RPMI7951 (cell line): ENCODE measurements around the gene FOSB. TPM values are rescaled to one million over a fixed set of nuclear protein-coding genes. Genes with fewer than 3 reads are reported as not detected.
"Not testable (repeated sequence)": the region's sequence is repeated elsewhere in the genome, so short reads cannot be mapped to it uniquely, and the experiment has no call there.

ENCODE experiments used
- DNase-seq: peaks from one replicate; pipeline ENCODE4 v3.0.0-alpha.2; 2012; ENCODE audit warnings: low read depth
- total RNA-seq: library from RNA; depleted of rRNA; stranded (reverse); fragments of >200 nt; shearing (Covaris generic); gene quantifications from 2 replicates; pipeline ENCODE4 v1.2.3, GENCODE V29; 2014

The FOSB gene
- total RNA-seq, 1 experiment from 2014 or later, result 0.96 TPM

- peak; percentile 90 for DNase-seq
These were observed 38.6 kb downstream of the FOSB start for GRCh38 chr19:45506246-45506988.

DNA sequence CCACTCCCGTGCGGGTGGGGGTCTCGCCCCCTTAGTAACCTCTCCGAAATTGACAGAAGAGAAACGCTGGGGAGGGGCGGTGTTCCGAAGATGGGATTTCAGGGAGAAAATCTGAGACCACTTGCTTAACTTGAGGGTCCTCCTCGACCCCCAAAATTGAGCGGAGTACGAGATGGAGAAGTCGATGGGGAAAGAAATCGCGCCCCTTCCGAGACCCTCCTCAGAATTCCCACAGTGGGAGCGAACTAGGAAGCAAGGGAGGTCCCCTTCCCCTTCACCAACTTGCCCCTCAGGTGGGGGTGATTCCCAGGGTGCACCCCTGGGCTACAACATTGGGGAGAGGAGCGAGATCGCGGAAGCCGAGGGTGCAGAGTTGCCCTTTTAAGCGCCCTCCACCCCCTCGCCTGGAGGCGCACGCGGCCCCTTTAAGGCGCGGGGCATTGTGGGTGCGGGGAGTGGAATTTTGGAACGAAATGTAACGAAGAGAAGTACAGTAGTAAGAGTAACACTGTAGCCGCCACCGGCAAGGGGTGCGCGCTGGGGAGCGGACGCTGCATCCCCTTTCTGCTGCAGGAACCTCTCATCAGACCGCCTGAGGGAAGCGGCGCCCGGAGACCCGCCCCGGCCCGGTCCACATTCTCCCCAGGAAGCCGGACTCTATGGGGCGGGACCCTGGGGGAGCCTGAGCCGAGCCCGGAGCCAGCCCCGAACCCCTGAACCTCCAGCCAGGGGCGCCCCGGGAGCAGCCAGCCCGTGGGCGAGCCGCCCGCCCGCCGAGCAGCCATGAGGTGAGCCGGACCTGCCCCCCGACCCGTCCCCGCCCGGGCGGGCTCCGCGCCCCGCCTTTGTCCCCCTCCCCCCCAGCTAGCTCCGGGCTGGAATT lies 39.4 kb downstream of the FOSB start, which contains the start of gene VASP:
TSS of gene VASP (plus strand) at position 491 of the 883 bp plus-strand sequence. CDS start at position 784, 293 bp downstream.
- DNase-seq, result peak; percentile 90

DNA sequence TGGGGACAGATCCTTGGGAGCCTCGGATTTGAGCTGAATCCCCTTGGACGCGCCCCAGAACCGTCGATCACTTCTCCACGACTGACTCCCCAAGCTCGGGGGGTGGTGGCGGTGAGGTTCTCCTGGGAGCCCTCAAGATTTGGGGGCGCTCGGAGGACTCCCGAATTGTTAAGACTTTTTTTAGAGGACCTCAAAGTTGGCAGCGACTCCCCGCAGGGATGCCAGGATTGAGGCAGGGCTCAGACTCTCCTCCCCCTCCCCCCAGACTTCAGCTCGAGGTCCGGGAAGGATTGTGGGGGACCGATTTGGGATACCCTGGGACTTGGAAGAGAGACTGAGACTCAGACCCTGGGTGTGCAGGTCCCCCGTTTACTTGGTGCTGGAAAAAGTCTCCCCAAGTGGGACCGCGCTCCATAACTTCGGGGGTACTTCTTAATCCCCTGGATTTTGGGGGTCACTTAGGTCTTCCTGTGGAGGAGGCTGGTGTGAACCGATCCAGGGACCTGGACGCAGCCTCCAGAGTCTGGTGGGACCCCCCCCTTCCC lies 40.1 kb downstream of the FOSB start:
- DNase-seq, result peak; percentile 31

- DNase-seq, result peak; percentile 35
These were observed 40.6 kb downstream of the FOSB start for GRCh38 chr19:45508417-45508860.

DNA sequence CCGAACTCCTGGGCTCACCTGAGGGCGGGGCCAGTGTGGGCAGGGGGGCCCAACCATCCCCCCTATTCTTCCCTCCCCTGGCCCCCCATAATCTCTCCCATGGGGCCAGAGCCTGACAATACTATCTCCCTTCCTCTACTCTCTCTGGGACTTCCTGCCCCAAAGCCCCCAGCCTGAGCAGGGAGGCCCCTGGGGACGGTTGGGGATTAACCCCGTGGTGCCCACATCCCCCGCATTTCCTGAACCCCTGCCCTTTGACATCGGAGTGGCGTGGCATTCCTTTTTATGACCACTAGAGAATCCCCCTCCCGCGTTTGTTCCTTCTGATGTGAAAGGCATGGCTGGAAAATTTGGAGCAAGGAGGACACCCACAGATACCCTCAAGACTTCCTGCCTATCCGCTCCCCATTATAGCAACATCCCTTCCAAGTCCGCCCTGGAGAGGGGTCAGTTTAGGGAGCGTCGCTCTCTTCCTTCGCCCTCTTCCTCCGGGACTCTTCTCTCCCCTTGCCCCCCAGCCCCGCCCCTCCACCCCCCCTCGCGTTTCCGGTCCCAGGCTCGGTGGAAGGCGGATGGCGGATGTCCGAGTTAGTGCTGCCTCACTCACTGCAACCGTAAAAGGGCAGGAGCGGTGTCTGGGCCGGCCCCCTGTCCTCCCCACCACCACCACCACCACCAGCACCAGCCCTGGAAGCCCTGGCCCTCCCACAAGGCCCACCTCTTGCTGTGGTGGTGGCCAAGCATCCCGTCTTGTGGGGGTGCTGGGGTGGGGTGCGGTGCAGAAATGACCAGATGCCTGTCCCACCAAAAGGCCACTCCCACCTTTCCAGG lies 41.3 kb downstream of the FOSB start:
- peak; percentile 87 for DNase-seq

DNA sequence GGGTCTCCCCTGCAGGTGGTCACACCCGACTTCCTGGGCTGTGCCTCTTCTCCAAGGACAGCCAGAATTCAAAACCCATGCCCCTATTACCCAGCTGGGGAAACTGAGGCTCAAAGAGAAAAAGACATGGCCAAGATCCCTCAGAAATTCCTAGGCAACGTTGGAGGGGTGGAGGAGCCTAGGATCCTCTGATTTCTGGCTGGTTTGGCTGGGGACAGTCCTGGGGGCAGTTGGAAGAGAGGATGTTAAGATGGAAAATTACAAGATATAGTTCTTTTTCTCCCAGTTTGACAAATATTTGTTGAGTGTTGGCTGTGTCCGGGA lies 41.9 kb downstream of the FOSB start:
- no peak for DNase-seq

DNA sequence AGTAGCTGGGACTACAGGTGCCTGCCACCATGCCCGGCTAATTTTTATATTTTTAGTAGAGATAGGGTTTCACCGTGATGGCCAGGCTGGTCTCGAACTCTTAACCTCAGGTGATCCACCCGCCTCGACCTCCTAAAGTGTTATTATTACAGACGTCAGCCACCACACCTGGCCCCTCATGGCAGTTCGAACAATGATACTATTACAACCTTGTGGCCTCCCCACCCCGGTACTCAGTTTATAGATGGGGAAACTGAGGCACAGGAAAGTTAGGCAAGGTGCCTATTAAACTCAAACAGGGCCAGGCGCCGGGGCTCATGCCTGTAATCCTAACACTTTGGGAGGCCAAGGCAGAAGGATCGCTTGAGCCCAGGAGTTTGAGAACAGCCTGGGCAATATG lies 42.6 kb downstream of the FOSB start:
- not testable (repeated sequence) for DNase-seq

GRCh38 chr19:45511074-45511473 lies 43.3 kb downstream of the FOSB start:
- no peak for DNase-seq

GRCh38 chr19:45512881-45513483 lies 45.2 kb downstream of the FOSB start:
- DNase-seq, result no peak

DNA sequence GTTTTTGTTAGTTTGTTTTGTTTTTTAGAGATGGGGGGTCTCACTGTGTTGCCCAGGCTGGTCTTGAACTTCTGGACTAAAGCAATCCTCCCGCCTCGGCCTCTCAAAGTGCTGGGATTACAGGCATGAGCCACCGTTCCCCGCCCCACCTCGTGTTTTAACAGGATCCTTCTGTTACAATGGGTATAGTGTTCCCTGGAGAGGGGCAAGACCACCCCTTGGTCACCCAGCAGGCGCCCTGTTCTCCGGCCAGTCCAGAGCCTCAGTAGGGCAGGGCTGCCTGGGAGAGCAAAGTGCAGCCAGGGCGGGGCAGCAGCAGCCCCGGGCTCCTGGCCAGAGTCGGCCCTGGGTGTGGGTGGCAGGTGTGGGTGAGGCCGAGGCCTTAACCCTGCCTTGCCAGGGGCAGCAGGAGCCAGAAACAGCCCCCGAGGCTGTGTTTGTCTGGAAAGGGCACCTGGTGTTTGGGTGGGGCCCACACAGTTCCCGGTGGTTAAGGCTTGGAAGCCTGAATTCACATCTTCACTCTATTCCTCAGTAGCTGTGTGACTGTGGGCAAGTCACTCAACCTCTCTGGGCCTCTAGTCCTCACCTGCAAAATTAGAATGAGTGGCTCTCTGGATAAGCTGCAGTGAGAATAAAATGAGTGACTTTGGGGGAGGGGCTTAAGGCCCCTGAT lies 46.7 kb downstream of the FOSB start:
- DNase-seq, result no peak

DNA sequence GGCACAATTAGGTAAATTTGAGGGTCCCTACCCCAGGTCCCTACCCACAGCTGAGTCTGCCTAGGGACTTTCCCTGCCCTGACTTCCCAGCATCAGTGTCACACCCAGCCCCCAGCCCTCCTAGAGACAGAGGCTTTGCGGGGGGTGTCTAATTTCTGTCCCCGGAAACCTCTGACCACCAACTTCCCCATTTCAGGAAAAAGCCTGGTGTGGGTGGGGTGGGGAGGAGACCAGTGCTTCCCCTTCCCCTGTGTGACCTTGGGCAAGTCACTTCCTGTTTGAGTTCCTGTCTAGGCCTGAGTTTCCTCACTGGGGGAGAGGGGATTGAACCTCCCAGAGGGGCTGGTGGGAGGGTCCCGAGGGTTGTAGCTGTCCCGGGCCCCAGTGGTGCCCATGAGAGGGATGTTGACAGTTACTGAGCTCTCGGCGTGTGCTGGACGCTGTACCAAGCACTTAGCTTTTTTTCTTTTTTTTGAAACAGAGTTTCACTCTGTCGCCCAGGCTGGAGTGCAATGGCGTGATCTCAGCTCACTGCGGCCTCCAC lies 47.4 kb downstream of the FOSB start:
- no peak for DNase-seq

GRCh38 chr19:45515807-45516401 lies 48.1 kb downstream of the FOSB start:
- no peak for DNase-seq

DNA sequence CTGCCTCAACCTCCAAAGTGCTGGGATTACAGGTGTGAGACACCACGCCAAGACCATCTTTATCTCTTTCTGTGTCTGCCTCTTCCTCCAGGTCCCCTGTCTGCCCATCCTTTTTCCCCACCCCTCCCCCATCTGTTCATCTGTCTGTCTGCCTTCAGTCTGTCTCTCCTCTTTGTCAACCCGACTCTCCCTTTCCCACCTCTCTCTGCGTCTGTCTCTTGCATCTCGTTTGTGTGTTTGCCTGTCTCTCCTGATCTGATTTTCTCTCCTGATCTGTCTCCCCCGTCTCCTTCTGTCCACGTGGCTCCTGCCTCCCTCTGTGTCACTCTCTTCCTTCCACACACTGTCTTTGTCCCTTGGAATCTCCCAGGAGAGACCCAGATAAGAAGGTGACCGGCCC lies 49.4 kb downstream of the FOSB start:
- no peak for DNase-seq

DNA sequence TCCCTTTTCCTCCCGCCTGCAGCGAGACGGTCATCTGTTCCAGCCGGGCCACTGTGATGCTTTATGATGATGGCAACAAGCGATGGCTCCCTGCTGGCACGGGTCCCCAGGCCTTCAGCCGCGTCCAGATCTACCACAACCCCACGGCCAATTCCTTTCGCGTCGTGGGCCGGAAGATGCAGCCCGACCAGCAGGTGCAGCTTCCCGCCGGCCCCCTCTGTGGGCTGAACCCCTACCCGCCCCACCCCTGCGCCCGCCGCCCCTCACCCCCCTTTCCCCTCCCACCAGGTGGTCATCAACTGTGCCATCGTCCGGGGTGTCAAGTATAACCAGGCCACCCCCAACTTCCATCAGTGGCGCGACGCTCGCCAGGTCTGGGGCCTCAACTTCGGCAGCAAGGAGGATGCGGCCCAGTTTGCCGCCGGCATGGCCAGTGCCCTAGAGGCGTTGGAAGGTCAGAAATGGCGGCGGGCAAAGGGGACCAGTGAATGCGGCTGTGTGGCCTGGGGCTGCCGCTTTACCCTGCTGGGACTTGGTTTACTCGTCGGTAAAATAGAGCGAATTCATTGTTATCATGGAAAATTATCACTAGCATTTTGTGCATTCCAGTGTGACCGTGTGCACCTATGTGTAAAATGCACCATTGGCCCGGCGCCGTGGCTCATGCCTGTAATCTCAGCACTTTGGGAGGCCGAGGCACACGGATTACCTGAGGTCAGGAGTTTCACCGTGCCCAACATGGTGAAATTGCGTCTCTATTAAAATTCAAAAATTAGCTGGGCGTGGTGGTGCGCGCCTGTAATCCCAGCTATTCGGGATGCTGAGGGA lies 50.1 kb downstream of the FOSB start:
- no peak for DNase-seq

- no peak for DNase-seq
These were observed 50.7 kb downstream of the FOSB start for GRCh38 chr19:45518469-45518826.

DNA sequence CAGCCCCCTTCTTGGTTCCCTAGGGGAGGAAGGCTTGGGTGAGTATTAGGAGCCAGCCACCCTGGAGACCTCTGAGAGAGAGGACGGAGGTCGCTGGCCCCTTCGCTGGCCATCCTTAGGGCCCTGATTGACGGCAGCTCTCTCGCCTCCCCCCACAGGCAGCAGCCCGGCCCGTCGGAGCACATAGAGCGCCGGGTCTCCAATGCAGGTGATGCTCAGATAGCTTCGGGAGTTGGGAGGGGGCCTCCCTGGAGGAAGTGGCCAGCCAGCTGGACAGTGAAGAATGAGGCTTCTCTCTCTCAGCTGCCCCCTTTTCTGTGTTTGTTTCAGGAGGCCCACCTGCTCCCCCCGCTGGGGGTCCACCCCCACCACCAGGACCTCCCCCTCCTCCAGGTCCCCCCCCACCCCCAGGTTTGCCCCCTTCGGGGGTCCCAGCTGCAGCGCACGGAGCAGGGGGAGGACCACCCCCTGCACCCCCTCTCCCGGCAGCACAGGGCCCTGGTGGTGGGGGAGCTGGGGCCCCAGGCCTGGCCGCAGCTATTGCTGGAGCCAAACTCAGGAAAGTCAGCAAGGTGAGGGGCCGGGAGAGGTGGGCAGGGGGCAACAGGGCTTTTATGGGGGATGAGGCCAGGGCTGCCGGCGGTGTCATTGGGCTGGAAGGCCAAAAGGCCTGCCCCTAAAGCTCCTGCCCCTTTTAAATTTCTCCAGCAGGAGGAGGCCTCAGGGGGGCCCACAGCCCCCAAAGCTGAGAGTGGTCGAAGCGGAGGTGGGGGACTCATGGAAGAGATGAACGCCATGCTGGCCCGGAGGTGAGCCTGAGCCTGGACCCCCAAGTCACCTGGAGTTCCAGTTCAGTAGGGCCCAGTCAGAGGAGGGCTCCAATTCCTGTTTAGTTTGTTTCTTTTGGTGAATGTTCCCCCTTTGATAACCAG lies 54.5 kb downstream of the FOSB start:
- no peak for DNase-seq

GRCh38 chr19:45523642-45524256 lies 56.0 kb downstream of the FOSB start:
- peak; percentile 86 for DNase-seq
